Lung (tissue), 12 donors: ENCODE data around the gene AUTS2. TPM values are rescaled to one million over a fixed set of nuclear protein-coding genes. Genes with fewer than 3 reads are reported as not detected.

Source experiments
- ATAC-seq: fragments of 200-7000 bp; cut with Tn5 transposase; one replicate; pipeline ENCODE4 v1.9.1; 2020; ENCODE audit warnings: moderate number of reproducible peaks; ENCODE audit not compliant: insufficient read depth, low FRiP score
- DNase-seq, 3 donors: peaks; one replicate each; pipeline ENCODE4 v3.0.0-alpha.2; 2013 to 2017
- H3K27ac ChIP-seq, 2 donors: one replicate each; pipeline ENCODE4 v1.5.1; 2013; ENCODE audit warnings: mild to moderate bottlenecking in 2 of 2, moderate library complexity in 2 of 2, control low read depth in 1 of 2, inconsistent platforms in 1 of 2, low read depth in 1 of 2, low read length in 1 of 2
- H3K27me3 ChIP-seq, 3 donors: one replicate each; pipeline ENCODE4 v1.5.1; 2013; ENCODE audit warnings: low read length in 2 of 3; ENCODE audit not compliant: control insufficient read depth in 3 of 3, insufficient read depth in 3 of 3
- H3K36me3 ChIP-seq, 4 donors: one replicate each; pipeline ENCODE4 v1.5.1; 2013; ENCODE audit warnings: low read length in 4 of 4, mild to moderate bottlenecking in 1 of 4, moderate library complexity in 1 of 4; ENCODE audit not compliant: control insufficient read depth in 4 of 4, insufficient read depth in 4 of 4
- H3K4me1 ChIP-seq, 5 donors: one replicate each; pipeline ENCODE4 v1.5.1; 2013; ENCODE audit warnings: low read length in 5 of 5, mild to moderate bottlenecking in 2 of 5, moderate library complexity in 1 of 5; ENCODE audit not compliant: control insufficient read depth in 5 of 5, insufficient read depth in 5 of 5
- H3K4me3 ChIP-seq: one replicate; pipeline ENCODE4 v1.5.1; 2013; ENCODE audit warnings: mild to moderate bottlenecking, control low read depth, moderate library complexity
- H3K9ac ChIP-seq, 2 donors: one replicate each; pipeline ENCODE4 v1.5.1; 2013; ENCODE audit warnings: low read length in 2 of 2, control low read depth in 1 of 2; ENCODE audit not compliant: insufficient read depth in 1 of 2
- H3K9me3 ChIP-seq, 4 donors: one replicate each; pipeline ENCODE4 v1.5.1; 2013; ENCODE audit warnings: low read length in 3 of 4, mild to moderate bottlenecking in 1 of 4, moderate library complexity in 1 of 4; ENCODE audit not compliant: control insufficient read depth in 4 of 4, insufficient read depth in 3 of 4
- WGBS, 2 donors: extraction: QIAGEN DNeasy Blood & Tissue Kit; methylation state at CpG; one replicate each; pipeline ENCODE4 v1.1.7; 2013; 5-methylcytosine and 5-hydroxymethylcytosine counted together
- polyA plus RNA-seq, 2 donors: library from polyadenylated mRNA; stranded (reverse); fragments of 200-250 nt; gene quantifications; one replicate each; pipeline ENCODE4 v1.2.1, GENCODE V29; 2013
- total RNA-seq, 2 donors: library from RNA; depleted of rRNA in 1 of 2; stranded (reverse); fragments of >200 nt in 1 of 2; gene quantifications; one replicate each; pipeline ENCODE4 v1.2.1, GENCODE V29; 2014 to 2021
- TF ChIP-seq, protein P1 (sequence below): IDR thresholded peaks from 2 replicates; pipeline ENCODE4 v1.5.1; 2012; ENCODE audit warnings: mild to moderate bottlenecking; ENCODE audit errors: control extremely low read depth, extremely low read depth
- donor health status: control.
- donor health status: control.
- donor health status: Bipolar disorder and iron deficiency.
- donor health status: healthy.
- donor health status: DM: yes; HTN: yes; CAD: no.

AUTS2 gene
- total and polyA plus RNA-seq, 4 donors = 11.8 to 115 (median 40.6) TPM

DNA sequence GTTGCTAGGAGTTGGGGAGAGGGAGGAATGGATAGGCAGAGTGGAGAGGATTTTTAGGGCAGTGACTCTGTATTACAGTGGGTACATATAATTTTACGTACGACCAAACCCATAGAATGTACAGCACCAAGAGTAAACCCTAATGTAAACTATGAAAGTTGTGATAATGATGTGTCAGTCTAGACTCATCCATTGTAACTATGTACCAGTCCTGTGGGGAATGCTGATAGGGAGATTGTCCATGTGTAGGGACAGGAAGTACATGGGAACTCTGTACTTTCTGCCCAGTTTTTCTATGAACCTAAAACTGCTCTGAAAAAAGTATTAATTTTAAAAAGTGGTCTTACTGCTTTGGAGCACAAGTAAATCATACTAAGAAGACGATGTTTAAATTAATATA, 441.8 kb downstream of the AUTS2 start:
- no peak overlapping the region for H3K9ac ChIP-seq
- WGBS, 2 donors = 94% methylated on average over 3 of the region's 3 CpGs
- H3K27me3 ChIP-seq = no peaks in the 10 kb centered on the region
- DNase-seq (no peak), ATAC-seq (no peak)
- H3K27ac ChIP-seq = no peak overlapping the region
- peaks cover 0 to 33% (median 3%) of the 10 kb centered on the region in 5 donors for H3K4me1 ChIP-seq
- TF ChIP-seq, protein P1, sequence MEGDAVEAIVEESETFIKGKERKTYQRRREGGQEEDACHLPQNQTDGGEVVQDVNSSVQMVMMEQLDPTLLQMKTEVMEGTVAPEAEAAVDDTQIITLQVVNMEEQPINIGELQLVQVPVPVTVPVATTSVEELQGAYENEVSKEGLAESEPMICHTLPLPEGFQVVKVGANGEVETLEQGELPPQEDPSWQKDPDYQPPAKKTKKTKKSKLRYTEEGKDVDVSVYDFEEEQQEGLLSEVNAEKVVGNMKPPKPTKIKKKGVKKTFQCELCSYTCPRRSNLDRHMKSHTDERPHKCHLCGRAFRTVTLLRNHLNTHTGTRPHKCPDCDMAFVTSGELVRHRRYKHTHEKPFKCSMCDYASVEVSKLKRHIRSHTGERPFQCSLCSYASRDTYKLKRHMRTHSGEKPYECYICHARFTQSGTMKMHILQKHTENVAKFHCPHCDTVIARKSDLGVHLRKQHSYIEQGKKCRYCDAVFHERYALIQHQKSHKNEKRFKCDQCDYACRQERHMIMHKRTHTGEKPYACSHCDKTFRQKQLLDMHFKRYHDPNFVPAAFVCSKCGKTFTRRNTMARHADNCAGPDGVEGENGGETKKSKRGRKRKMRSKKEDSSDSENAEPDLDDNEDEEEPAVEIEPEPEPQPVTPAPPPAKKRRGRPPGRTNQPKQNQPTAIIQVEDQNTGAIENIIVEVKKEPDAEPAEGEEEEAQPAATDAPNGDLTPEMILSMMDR = no peak
- no peaks in the 10 kb centered on the region for H3K36me3 ChIP-seq
- no peaks in the 10 kb centered on the region for H3K9me3 ChIP-seq
- H3K4me3 ChIP-seq = no peak overlapping the region

DNA sequence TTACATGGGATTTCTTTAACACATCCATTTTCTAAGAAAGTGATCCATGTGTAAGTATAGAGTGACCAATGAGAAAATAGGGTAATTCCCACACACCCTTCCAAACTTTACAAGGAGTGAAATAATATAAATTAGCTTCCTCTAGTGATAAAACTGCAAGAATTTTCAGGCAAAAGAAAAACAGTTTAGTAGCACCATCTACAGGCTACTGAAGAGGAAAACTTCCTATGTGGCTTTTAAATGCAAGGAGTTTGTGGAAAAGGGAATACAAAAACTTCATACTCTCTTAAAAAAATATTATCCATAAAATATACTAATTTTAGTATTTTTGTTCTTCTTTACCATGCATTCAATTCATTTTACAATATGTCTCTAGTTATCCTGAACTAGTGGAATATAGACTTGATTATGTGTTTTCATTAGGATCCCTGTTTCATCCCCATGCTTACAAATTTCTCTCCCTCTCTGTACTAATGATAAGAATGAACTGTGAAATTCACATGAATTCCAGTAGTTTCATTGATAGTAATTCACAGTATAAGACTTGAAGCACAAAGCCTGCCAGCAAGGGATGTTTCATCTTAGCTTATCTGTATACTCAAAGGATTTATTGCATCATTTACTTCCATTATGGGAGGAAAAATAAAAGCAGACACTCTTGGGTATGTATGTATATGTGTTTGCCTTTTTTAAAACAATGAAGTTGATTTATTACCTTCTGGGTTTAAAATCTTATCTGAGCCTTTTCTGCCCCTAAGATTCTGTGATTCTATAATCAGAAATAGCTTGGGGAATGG, 442.9 kb downstream of the AUTS2 start:
- Histone ChIP-seq H3K9ac (no peak overlapping the region), H3K36me3 (no peaks in the 10 kb centered on the region), H3K27me3 (no peaks in the 10 kb centered on the region), H3K27ac (no peak overlapping the region), H3K4me3 (no peak overlapping the region), H3K9me3 (no peaks in the 10 kb centered on the region), H3K4me1 (peaks cover 0 to 22% (median 3%) of the 10 kb centered on the region in 5 donors)
- TF ChIP-seq, protein P1 = no peak
- ATAC-seq = no peak
- peak in 2 of 3 donors; percentile 70 to 81 for DNase-seq

DNA sequence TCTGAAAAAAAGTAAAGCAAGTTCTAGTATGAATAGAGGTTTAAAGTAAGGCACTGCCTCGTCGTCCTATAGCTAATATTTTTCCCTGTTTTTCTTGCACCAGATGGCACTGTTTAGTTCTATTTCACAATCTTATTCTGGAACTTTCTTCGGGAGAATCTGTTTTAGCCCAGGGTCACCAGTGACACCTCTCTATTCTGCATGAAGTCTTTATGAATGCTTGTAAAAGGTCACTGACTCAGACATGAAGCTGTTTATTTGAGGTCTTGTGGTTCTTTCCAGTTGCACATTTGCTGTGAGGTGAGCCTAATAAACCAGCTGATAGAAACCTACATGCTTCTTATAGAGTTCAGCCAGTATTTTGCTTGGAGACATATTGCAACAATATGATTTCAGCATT, 444.3 kb downstream of the AUTS2 start:
- H3K9me3 ChIP-seq = no peaks in the 10 kb centered on the region
- H3K9ac ChIP-seq = no peak overlapping the region
- TF ChIP-seq, protein P1 = no peak
- no peak overlapping the region for H3K27ac ChIP-seq
- H3K27me3 ChIP-seq = no peaks in the 10 kb centered on the region
- no peak overlapping the region for H3K4me3 ChIP-seq
- WGBS, 2 donors = 32 to 55% methylated on average over 3 of the region's 3 CpGs
- no peaks in the 10 kb centered on the region for H3K36me3 ChIP-seq
- ATAC-seq (no peak), DNase-seq (peak in 2 of 3 donors; percentile 67 to 75)
- peaks cover 0 to 27% (median 3%) of the 10 kb centered on the region in 5 donors for H3K4me1 ChIP-seq
